ENCODE results near the gene ADAMTSL2.
A peak's percentile ranks its signal among the peaks of the same experiment; 100 is the strongest.

Gene ADAMTSL2

DNA sequence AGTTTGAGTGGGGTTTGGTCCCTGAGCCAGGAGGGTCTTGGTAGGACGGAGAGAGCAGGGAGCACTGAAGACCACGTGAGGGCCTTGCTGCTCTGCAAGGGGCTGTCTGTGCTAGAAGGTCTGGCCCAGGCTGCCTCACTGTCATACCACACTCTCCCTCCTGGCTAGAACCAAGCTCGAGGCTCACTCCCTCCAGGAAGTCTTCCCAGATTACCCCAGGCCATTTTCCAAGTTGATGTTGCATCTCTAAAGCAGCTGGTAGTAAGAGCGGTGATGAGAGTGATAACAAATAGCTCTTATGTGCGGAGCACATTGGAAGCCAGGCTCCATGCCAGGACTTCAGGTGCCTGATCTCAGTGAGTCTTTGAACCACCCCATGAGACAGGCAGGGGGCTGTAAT, 16.3 kb upstream of the ADAMTSL2 start:
- no peak for DNase-seq (ENCODE audit: low spot score)

DNA sequence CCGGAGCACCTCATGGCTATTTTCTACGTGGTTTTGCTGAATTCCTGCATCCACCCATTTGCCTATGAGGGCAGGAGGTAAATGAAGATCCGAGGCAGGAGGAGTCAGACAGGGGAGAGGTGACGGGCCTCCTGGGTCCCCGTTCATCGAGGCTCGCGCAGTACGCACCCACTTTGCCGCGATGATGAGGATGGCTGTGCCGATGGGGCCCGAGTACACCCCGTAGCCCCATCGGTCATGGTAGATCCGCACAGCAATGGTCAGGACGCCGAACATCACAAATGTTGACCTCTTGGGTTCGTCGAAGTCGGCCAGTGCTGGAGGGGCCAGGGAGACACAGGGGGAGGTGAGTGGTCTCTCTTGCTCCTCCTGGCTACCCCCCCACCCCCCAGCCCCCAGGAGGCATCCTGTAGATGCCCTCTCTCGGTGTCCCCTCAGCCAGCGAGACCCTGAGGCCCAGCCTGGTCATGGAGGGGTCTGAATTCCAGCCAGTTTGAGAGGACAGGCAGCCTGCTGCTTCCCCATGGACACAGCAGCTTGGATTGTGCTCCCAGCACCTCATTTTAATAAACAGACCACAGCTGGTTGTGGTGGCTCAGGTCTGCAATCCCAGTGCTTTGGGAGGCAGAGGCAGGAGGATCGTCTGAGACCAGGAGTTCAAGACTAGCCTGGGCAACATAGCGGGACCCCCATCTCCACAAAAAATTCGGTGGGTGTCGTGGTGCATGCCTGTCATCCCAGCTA, 15.6 kb upstream of the ADAMTSL2 start:
- no peak for DNase-seq (ENCODE audit: low spot score)

DNA sequence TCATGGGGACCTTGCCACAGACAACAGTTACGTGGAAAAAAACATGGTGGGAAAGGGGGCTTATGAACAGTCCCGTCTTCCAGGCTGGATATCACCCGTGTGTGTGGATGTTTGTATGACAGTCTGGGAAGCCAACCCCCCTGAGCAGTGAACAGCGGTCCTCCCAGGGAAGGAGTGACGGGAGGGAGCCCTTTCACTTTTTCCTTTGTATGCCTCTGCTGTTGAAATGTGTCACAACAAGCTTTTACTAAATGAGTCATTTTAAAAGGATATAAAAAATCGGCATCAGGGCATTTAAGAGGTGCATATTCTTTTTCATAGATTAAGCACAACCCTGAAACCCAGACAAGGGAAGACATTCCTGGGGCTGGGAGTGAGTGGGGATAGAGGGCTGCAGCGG, 14.8 kb upstream of the ADAMTSL2 start:
- DNase-seq (ENCODE audit: low spot score) = no peak

DNA sequence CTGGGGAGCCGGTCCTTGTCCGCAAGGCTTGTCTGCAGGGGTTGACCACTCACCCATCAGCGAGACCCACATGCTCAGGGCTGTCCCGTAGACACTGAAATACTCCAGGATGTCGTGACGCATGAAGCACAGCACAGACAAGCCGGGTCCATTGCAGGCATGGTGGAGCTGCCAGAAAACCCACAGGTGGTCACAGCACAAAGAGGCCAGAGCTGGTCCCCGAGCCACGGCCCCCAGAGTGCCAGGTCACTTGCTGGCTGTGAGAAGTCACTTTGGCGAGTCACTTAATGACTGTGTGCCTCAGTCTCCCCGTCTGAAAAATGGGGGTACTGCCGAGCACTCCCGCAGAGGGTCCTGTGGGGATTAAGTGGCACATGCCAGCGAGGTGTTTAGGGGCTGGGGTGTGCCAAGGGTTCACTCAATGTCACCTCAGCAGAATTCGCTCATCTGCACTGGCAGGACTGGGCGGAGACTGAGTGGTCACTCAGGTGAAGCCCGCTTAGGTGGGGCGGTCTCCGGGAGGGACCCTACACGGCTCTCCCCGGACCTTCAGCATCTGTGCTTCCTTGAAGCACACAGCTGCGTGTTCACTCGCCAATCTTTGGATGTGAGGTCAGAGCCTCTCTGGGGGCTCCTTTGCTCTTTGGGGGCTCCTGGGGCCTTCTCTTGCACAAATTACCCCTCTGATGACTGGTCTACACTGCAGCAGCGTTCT, 14.2 kb upstream of the ADAMTSL2 start:
- no peak for DNase-seq (ENCODE audit: low spot score)

DNA sequence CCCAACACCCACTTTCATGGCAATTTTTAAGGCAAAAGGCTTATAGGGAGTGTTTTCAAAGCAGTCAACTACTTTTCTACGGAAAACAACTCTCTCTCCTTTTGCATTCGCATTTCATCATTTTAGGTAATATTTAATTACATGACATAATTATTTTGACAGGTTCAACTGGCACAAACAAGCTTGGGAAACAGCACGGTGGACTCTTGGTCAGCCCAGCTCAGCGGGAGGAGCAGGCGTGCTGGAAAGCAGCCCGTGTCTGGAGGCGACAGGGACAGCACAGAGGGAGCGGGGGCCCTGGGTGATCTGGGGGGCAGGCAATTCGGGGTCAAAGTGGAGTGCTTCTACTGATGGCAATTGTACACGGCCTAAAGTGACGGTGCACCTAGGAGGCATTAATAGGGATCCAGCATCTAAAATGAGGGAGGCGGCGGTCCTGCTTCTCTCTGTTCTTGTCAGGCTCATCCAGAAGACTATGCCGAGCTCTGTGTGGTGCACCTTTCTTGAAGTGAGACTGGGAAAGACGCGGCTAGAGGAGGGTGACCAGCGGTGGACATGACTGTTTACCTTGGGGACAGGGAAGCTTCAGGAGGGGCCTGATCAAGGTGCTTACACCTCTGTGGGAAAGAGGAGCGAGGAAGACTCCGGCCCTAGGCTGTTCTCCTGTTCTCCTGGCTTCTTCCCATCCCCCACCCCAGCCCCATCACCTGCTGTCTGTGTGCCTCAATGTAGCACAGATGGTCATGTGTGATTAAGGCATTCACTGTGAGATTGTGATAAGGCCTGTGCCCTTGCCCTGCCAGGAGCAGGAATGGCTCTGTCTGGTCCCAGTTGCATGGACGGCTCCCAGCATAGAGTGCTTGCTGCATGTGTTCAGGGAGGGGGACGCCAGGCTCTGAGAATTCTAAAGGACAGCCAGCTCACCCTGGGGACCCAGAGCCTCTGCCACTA, 13.1 kb upstream of the ADAMTSL2 start:
- DNase-seq (ENCODE audit: low spot score) = peak; percentile 82

DNA sequence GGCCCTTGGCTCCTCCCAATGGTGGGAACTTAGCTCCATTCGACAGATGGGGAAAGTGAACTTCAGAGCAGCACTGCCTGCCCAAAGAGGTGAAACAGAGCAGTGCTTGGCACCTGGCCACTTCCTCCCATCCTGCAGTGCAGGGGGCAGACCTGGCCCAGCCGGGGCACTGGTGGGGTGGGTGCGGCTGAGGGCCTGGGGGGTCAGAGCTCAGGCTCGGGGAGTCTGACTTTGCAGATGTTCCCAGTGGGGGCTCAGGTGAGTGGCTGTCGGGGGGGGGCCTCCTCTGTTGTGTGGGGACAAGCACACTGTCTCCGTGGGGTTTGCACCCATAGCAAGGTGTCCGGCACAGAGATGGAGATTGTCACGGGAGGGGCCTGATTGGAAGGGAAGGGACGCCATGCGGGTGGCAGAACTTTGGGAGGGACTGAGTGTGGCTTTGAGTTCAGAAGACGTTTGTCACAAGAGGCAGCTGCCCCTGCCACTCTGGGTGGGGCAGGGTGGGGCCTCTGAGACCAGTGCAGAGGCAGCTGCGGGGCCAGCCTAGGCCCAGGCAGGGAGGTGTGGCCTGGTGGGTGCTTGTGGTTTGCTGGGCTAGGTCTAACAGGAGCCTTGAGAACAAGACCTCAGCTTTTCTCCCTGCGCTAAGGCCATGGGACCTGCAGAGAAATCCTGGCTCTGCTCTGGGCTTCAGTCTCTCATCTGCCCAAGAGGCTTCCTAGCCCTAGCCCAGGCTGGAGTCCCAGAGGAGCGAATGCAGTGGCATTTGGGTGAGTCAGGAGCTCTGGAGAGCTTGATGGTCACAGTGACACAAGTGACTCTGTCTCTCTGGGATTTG, 12.2 kb upstream of the ADAMTSL2 start:
- no peak for DNase-seq (ENCODE audit: low spot score)

DNA sequence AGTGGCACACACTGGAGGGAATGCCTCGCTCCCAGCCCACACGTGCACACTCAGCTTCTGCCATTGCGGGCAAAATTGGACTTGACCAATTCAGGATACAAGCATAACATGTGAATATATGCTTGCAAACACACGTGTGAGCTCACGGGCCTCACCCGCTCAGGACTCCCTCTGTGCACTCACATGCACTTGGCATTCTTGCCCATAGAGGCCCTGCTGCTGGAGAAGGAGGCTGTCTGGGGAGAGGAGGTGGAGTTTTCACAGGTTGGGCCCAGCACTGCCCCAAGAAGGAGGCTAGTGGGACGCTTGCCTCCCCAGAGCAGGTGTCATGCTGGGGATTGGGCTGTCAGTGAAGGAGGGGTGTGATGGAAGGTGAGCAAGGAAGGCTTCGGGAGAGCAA, 11.4 kb upstream of the ADAMTSL2 start:
- no peak for DNase-seq (ENCODE audit: low spot score)

DNA sequence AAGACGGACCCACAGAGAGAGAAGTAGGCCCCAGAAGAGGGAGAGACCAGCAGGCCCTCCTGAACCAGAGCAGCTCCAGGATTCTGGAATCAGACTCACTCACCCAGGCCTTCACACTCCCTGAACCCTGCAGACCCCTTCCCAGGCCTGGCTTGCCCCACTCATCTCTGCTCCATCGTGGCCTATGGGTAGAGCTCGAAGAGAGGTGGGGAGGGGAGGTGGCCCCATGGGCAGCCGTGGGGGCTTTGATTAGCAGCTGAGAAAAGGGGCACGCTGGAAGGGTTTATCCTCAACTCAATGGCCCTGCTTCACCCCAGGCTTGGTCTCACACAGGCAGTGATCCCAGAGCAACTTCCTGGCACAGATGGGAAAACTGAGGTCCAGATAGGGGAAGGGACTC, 10.4 kb upstream of the ADAMTSL2 start:
- DNase-seq (ENCODE audit: low spot score) = no peak

DNA sequence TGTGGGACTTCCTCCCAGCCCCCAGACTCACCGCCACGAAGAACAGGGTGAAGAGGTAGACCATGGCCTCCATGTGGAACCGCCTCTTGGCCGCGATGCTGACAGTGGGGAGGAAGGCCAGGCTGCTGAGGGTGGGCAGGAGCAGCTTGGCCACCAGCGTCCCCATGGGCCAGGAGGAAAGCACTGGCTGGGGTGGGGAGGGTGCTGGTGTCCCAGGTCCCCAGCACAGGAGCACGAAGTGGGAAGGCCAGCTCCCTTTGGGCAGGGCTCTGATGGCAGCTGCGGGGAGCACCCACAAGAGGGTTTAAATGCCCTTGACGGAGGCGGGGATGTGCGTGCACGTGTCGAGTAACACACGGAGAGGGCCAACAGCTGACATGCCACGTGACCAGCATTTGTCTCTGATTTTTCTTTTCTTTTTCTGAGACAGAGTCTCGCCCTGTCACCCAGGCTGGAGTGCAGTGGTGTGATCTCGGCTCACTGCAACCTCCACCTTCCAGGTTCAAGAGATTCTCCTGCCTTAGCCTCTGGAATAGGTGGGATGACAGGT, 9.8 kb upstream of the ADAMTSL2 start, which contains the start of gene MYMK:
Gene MYMK (minus strand): TSS at position 281 of the 550 bp plus-strand sequence. CDS start 115 bp downstream, at position 166.
- DNase-seq (ENCODE audit: low spot score) = no peak

DNA sequence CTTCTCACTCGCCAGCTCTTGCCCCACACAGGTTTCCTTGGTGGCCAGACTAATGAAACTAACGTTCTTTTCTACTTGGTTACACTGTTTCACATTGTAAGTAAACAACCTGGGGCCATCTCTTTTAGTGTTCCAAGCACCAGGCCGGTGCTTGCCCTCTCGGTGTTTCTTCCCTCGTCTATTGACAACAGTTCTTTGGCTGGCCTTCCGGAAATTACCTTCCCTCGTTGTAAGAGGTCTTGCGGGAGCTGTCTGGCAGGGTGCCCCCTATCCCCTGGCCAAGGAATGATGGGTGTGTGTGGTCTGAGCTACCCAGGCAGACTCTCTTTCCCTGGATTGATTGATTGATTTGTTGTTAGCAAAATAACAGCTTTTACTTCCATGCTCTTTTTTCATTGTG, 8.8 kb upstream of the ADAMTSL2 start:
- no peak for DNase-seq (ENCODE audit: low spot score)

DNA sequence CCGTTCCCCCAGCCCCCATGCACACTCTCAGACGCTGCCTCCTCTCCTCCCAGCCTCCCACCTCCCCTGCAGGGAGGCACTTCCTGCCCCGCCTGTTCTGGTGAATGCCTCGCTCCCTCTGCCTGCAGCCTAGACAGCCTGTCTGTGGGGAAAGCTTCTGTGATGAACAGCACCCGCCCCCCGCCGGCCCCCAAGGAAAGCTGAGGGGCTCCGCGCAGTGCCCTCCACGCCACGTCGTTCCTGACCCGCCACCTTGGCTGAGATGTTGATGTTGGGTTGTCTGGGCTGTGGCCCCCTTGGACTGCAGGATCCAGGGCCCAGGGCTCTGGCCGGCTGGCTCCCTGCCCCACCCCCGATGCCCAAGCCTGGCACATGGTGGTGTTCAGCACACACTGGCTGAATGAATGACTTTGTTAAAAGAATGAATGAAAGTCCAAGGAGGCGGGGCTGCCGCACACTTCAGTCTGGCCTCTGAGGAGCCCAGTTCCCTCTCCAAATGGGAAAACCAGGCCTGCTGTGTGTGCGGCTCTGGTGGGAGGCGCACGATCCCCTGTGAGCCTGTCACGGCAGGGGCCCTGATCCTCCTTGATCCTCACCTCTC, 7.7 kb upstream of the ADAMTSL2 start:
- peak; percentile 90 for DNase-seq (ENCODE audit: low spot score)

DNA sequence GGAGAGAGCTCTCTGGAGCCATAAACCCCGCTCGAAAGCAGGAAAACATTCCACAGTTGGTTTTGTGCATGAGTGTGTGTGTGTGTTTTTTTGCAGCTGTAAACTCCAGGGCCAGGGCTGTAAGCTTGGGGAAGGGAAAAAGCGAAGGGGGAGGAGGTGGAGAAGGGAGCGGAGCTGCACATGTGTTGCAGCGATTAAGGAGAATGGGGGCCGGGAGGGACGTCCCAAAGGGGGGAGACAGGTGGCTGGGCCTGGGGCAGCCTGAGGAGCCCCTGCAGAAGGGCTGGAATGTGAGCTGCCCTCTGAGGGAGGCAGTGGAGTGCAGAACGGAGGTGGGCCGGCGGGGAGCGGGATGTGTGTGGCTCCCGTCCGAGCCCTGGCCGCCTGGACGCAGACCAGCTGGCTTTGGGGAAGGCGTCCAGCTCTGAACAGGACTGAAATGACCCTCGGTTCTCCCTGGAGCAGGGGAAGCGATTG, 7.0 kb upstream of the ADAMTSL2 start:
- DNase-seq (ENCODE audit: low spot score) = peak; percentile 58

DNA sequence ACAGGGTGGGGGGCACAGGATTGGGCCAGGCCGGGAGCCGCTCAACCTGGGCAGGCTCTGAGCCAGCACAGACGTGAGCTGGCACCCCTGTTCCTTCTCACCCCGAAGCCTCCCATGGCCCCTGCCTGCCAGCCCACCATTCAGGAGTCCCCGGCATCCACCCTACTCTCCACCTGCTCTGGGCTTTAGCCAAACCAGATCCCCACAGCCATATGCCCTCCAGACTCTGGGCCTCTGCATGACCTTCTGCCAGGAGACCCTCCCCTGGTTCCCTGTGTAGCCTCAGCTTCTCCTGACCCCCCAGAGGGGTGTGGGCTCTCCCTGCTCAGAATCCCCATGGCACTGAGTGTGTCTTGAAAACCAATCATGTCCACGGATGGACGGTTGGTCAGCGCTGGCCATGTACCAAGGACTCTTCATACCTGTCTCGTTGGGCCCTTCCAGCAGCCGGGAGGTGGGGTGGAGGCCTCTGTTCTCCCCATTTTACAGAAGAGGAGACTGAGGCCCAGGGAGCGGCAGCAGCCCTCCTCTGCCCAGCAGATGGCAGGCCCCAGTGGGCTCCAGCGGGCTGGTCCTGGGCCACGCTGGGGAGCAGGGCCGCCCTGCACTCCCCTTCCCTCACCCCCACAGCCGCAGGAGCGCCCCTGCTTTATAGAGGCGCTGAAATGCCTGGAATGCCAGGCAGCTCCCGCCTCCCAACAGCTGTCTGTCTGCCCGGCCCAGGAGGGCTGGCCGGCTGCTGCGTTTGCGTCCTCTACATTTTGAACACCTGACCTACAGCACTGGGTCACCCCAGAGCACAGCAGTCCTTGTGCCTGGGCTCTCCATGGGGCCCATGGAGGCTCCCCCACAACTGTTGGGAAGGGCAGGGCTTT, 6.3 kb upstream of the ADAMTSL2 start:
- no peak for DNase-seq (ENCODE audit: low spot score)

DNA sequence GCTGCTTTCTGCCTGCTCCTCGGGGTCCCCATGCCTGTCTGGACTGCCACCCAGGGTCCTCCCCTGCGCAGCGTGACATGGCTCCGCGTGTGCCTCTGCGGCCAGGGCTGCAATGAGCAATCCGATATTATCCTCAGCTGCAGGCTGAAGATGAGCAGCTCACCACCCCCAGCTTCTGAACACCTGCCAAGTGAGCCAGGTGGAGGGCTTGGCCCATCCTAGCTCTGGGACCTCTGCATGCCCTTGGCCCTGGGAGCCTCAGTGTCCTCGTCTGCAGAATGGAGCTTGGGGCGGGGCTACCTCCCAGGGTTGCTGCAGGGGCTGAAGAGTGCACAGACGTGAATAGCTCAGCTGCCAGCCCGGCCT, 5.6 kb upstream of the ADAMTSL2 start:
- DNase-seq (ENCODE audit: low spot score) = no peak

DNA sequence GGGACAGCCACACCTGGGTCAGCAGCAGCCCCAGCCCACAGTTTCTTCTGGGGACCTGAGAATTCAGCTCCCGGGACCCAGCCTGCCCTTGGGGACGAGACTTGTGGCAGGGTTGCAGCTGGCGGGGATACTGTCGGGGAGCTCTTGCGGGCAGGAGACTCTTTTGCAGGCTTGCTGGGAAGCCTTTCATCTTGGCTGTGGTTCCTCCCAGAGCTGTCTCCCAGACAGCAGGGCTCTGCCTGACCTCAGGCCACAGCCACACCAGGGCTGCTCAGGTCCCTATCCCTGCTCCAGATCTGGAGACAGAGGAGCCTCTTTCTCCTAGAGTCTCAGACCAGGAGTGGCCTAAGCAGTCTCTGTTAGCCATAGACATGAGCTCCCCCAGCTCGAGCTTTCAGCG, 5.0 kb upstream of the ADAMTSL2 start:
- no peak for DNase-seq (ENCODE audit: low spot score)

DNA sequence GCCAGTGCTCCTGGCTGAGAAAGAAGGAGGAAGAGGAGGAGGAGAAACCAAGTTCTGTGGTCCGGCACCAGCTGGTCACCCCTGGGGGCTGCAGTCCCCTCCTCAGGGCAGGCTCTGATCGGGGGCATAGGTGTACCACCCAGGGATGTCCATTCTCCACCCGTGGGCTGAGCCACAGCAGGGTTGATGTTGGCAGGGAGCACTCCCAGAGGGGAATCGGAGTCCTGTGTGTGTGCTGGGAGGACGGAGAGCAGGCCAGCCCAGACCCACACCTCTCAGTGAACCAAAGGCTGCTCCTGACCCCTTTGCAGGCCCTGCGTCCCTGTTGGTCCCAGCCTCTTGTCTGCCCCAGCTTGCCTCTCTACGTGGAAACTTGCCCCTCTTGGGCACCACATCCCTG, 4.6 kb upstream of the ADAMTSL2 start:
- DNase-seq (ENCODE audit: low spot score) = no peak

DNA sequence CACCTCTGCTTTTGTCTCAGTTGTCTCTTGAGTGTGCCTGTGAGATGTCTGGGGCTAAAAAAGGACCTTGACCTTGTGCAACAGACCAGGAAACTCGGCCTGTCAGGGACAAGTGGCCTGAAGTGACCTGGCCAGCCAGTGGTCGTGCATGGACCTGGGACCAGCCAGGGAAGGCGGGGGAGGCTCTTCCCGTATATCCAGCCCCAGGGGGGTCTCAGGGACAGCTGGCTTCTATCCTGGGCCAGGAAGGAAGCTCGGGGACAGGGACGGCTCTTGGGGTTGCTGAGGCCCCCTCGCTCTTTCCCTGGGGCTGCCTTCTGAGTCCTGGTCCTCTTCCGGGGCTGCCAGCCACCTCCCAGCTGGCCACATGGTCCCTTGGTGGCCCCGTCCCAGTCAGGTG, 3.2 kb upstream of the ADAMTSL2 start:
- no peak for DNase-seq (ENCODE audit: low spot score)

DNA sequence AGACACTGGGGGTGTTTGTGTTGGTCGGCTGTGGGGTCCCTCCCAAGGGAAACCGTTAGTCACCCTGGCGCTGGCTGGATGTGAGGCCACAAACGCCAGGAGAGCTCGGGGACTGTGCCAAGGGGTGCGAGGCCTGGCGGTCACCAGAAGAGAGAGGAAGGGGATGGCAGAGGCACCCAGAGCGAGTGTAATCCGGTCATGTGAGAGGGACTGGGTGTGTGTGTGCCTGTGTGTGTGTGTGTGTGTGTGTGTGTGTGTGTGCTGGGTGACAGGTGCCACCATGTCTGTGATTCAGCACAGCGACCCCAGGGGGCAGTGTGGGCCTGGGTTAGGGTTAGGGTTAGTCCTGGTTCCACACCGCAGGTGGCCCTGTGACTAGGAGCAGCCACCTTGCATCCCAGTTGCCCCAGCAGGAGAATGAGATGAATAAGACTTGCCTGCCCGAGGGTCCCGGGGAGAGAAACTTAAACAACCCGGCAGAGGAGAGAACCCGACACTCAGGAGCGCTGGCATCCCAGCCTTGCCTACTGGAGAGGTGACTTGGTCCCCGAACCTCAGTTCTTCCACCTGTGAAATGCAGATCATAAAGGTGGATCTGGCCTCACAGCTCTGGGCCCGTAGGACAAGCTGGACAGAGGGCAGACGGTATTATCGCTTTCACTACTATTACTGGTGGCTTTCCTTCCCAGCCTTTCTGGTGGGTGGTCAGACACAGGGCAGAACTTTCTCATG, 1.4 kb upstream of the ADAMTSL2 start:
- DNase-seq (ENCODE audit: low spot score) = peak; percentile 74

DNA sequence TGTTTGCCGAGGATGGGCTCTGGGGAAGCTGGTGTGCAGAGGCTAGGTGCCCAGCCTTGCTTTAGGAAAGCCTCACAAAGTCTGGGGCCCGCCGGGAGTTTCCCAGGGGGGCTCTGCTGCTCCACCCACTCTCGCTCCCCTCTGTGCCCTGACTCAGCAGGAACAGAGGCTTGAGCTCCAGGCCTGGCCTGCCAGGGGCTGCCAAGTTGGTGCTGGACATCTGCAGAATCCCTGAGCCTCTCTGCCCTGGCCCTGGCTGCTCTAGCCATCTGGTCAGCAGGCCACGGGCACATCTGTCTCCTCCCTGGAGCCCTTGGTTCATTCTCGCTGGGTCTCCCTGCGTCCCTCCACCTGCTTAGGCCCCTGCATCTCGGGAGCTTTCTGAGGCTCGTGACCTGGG, 647 bp upstream of the ADAMTSL2 start:
- peak; percentile 44 for DNase-seq (ENCODE audit: low spot score)

Measured in Ammon's horn (tissue), 1 donor.